Endothelial cell of umbilical vein (primary cell): Measurements from ENCODE around the gene ECE2. TPM values are rescaled to one million over a fixed set of nuclear protein-coding genes. Genes with fewer than 3 reads are reported as not detected.
"Not testable (repeated sequence)": the region's sequence is repeated elsewhere in the genome, so short reads cannot be mapped to it uniquely, and the experiment has no call there.

Experiments
- BruUV-seq: library from RNA; stranded (reverse); fragments of 400-500 nt; replicated peaks from 2 replicates; lab custom pipeline; 2021; lab: Mats Ljungman, UMichigan
- CTCF ChIA-PET: fragments of 300-600, 350-600 bp; sonication (Branson Sonifier 250); formaldehyde crosslinking; loops from one replicate; lab custom pipeline; 2021; ENCODE audit warnings: antibody characterized with exemption, inconsistent platforms; lab: Charles Lee
- POLR2A ChIA-PET: fragments of 300-600, 350-600 bp; sonication (Branson Sonifier 250); formaldehyde crosslinking; loops from one replicate; lab custom pipeline; 2021; ENCODE audit warnings: antibody characterized with exemption, inconsistent platforms; lab: Charles Lee
- DNase-seq: peaks from one replicate; pipeline ENCODE4 v3.0.0-alpha.2; 2011; ENCODE audit warnings: low read depth, low spot score
- FAIRE-seq: peaks from 2 replicates; lab custom pipeline; 2011; peaks lifted over from hg19 to GRCh38; lab: Jason Lieb, UNC
- H2AFZ ChIP-seq: 2 replicates; pipeline ENCODE4 v1.6.0; 2012; ENCODE audit warnings: low read depth, low read length, control low read depth, inconsistent platforms
- H3K27ac ChIP-seq: 2 replicates; pipeline ENCODE4 v1.5.1; 2011; ENCODE audit warnings: low read depth, mild to moderate bottlenecking, control low read depth, low read length, moderate library complexity; ENCODE audit not compliant: insufficient read depth
- H3K27me3 ChIP-seq, 2 experiments: 2 replicates each; pipeline versions ENCODE4 v1.6.0 to v1.6.1; 2011; ENCODE audit warnings: low read length in 2 of 2, mixed read lengths in 1 of 2; ENCODE audit not compliant: control insufficient read depth in 2 of 2, insufficient read depth in 2 of 2
- H3K36me3 ChIP-seq, 2 experiments: 2 replicates in 1 of 2; 3 replicates in 1 of 2; pipeline ENCODE4 v1.5.1; 2011; ENCODE audit warnings: low read length in 2 of 2, mild to moderate bottlenecking in 1 of 2, moderate library complexity in 1 of 2; ENCODE audit not compliant: control insufficient read depth in 2 of 2, insufficient read depth in 2 of 2; ENCODE audit errors: extremely low read depth in 1 of 2
- H3K4me1 ChIP-seq: 3 replicates; pipeline ENCODE4 v1.5.1; 2011; ENCODE audit warnings: mild to moderate bottlenecking, low read length; ENCODE audit not compliant: control insufficient read depth, insufficient read depth; ENCODE audit errors: extremely low read depth
- H3K4me2 ChIP-seq: 2 replicates; pipeline ENCODE4 v1.6.1; 2011; ENCODE audit warnings: low read length, control low read depth, mixed read lengths; ENCODE audit not compliant: insufficient read depth
- H3K4me3 ChIP-seq, 3 experiments: fragments of 200-600 bp in 1 of 3; sonication (generic), shearing (Covaris generic) in 1 of 3; replicated peaks in 1 of 3; 2 replicates each; pipeline ENCODE4 v1.5.1; 2011 to 2016; ENCODE audit warnings: control low read depth in 3 of 3, low read length in 3 of 3, mild to moderate bottlenecking in 2 of 3, inconsistent platforms in 1 of 3, low read depth in 1 of 3, moderate library complexity in 1 of 3; ENCODE audit not compliant: insufficient read depth in 1 of 3
- H3K79me2 ChIP-seq: 2 replicates; pipeline ENCODE4 v1.6.0; 2012; ENCODE audit warnings: low read length, inconsistent platforms; ENCODE audit not compliant: control insufficient read depth, insufficient read depth
- H3K9ac ChIP-seq: replicated peaks from 2 replicates; pipeline ENCODE3; 2011; ENCODE audit warnings: low read length, control low read depth; ENCODE audit not compliant: insufficient read depth; ENCODE audit errors: extremely low read depth
- H3K9me1 ChIP-seq: replicated peaks from 3 replicates; pipeline ENCODE4 v1.6.0; 2011; ENCODE audit warnings: mild to moderate bottlenecking, low read length; ENCODE audit not compliant: control insufficient read depth, insufficient read depth; ENCODE audit errors: extremely low read depth
- H3K9me3 ChIP-seq: replicated peaks from 2 replicates; pipeline ENCODE4 v1.5.1; 2012; ENCODE audit warnings: low read length, inconsistent platforms; ENCODE audit not compliant: control insufficient read depth, insufficient read depth
- H4K20me1 ChIP-seq: replicated peaks from 2 replicates; pipeline ENCODE3; 2011; ENCODE audit warnings: mild to moderate bottlenecking, low read length; ENCODE audit not compliant: control insufficient read depth, insufficient read depth; ENCODE audit errors: extremely low read depth
- EZH2 ChIP-seq: IDR thresholded peaks from 2 replicates; pipeline ENCODE4 v1.6.1; 2012; ENCODE audit warnings: borderline replicate concordance, low read depth, mild to moderate bottlenecking, moderate library complexity, low read length, inconsistent platforms; ENCODE audit not compliant: severe bottlenecking
- FOS ChIP-seq: IDR thresholded peaks from 2 replicates; pipeline ENCODE4 v1.6.1; 2011; ENCODE audit warnings: mild to moderate bottlenecking, low read length, moderate library complexity, borderline replicate concordance; ENCODE audit not compliant: insufficient read depth
- GATA2 ChIP-seq: IDR thresholded peaks from 2 replicates; pipeline ENCODE4 v1.7.0; 2011; ENCODE audit warnings: low read depth, mild to moderate bottlenecking, moderate library complexity, mixed read lengths, low read length; ENCODE audit not compliant: insufficient read length, insufficient read depth
- JUN ChIP-seq: IDR thresholded peaks from 2 replicates; pipeline ENCODE4 v1.6.1; 2011; ENCODE audit warnings: borderline replicate concordance, low read depth; ENCODE audit not compliant: insufficient read length, insufficient read depth
- MYC ChIP-seq: IDR thresholded peaks from one replicate; pipeline ENCODE4 v1.6.1; 2011; ENCODE audit warnings: mild to moderate bottlenecking, low read depth, low read length
- POLR2A ChIP-seq: IDR thresholded peaks from 2 replicates; pipeline ENCODE4 v1.6.1; 2012; ENCODE audit warnings: low read depth, mild to moderate bottlenecking, control low read depth, low read length
- POLR2AphosphoS5 ChIP-seq: IDR thresholded peaks from 2 replicates; pipeline ENCODE4 v1.6.1; 2012; ENCODE audit warnings: low read depth, mild to moderate bottlenecking, control low read depth, low read length, moderate library complexity; ENCODE audit not compliant: insufficient read depth
- dilution Hi-C: fragments of 300-500 bp; cut with MboI; formaldehyde crosslinking; loops from one replicate; pipeline ENCODE4 v1.15.0; 2019; ENCODE audit warnings: low sequenced_read_pairs; ENCODE audit not compliant: extremely low pct_ligation_motif_present
- intact Hi-C: fragments of 100-400 bp; cut with micrococcal nuclease; formaldehyde crosslinking; loops from one replicate; pipeline ENCODE4 v1.10.0; 2022
- polyA plus RNA-seq, 4 experiments: library from polyadenylated mRNA; depleted of rRNA in 3 of 4; stranded (reverse) in 3 of 4; unstranded in 1 of 4; fragments of >200 nt; gene quantifications; 2 replicates each; pipeline versions ENCODE4 v1.2.1 to v1.2.3, GENCODE V29; 2011 to 2012; ENCODE audit warnings: missing spikeins in 1 of 4
- total RNA-seq: library from RNA; stranded (reverse); gene quantifications from 2 replicates; pipeline ENCODE4 v1.2.3, GENCODE V29; 2021
- TF ChIP-seq, protein P1 (sequence below): IDR thresholded peaks from 2 replicates; pipeline ENCODE4 v1.6.1; 2011; ENCODE audit not compliant: insufficient read depth, insufficient read length
- TF ChIP-seq, protein P2 (sequence below), 2 donors: IDR thresholded peaks; 1 replicate in 1 of 2; 2 replicates in 1 of 2; pipeline ENCODE4 v1.5.1; 2011; ENCODE audit warnings: low read length in 2 of 2, mild to moderate bottlenecking in 2 of 2, moderate library complexity in 2 of 2, control low read depth in 1 of 2, inconsistent platforms in 1 of 2, low read depth in 1 of 2; ENCODE audit not compliant: insufficient read depth in 1 of 2; ENCODE audit errors: extremely low read depth in 1 of 2

The ECE2 gene
- total and polyA plus RNA-seq, 2 donors (not counting 3 experiments of a cell fraction or from before 2014, with no cell fraction given), result not detected

GRCh38 chr3:184262764-184263179 lies 13.1 kb upstream of the ECE2 start:
- Histone ChIP-seq H3K4me3 (no peak overlapping the region), H3K9me3 (no peaks in the 10 kb centered on the region), H3K9me1 (no peaks in the 10 kb centered on the region), H3K27me3 (peaks cover 26 to 36% of the 10 kb centered on the region in 2 experiments), H3K79me2 (no peaks in the 10 kb centered on the region), H3K36me3 (no peaks in the 10 kb centered on the region), H3K9ac (no peak overlapping the region), H2AFZ (no peak overlapping the region), H4K20me1 (no peaks in the 10 kb centered on the region), H3K4me2 (no peak overlapping the region), H3K27ac (no peak overlapping the region), H3K4me1 (peaks cover 13% of the 10 kb centered on the region)
- CTCF ChIA-PET, result interaction anchor here (1.7 kb wide), 1 partner anchor 35 kb away, joined by 6 read pairs; no protein-coding TSS in a partner anchor
- POLR2A ChIA-PET, result no interaction called here
- TF ChIP-seq GATA2, result no peak
- TF ChIP-seq, protein P1, sequence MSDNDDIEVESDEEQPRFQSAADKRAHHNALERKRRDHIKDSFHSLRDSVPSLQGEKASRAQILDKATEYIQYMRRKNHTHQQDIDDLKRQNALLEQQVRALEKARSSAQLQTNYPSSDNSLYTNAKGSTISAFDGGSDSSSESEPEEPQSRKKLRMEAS, result no peak
- no peak for TF ChIP-seq EZH2
- no peak for TF ChIP-seq FOS
- no peak for TF ChIP-seq MYC
- TF ChIP-seq POLR2A, result no peak
- TF ChIP-seq, protein P2, sequence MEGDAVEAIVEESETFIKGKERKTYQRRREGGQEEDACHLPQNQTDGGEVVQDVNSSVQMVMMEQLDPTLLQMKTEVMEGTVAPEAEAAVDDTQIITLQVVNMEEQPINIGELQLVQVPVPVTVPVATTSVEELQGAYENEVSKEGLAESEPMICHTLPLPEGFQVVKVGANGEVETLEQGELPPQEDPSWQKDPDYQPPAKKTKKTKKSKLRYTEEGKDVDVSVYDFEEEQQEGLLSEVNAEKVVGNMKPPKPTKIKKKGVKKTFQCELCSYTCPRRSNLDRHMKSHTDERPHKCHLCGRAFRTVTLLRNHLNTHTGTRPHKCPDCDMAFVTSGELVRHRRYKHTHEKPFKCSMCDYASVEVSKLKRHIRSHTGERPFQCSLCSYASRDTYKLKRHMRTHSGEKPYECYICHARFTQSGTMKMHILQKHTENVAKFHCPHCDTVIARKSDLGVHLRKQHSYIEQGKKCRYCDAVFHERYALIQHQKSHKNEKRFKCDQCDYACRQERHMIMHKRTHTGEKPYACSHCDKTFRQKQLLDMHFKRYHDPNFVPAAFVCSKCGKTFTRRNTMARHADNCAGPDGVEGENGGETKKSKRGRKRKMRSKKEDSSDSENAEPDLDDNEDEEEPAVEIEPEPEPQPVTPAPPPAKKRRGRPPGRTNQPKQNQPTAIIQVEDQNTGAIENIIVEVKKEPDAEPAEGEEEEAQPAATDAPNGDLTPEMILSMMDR (IDR thresholded peaks at IDR 0.05; ENCODE audit: extremely low read depth in 1 of 2, insufficient read depth in 1 of 2, low read depth in 1 of 2, low read length in 2 of 2), result no peak
- no peak for TF ChIP-seq POLR2AphosphoS5
- no peak for TF ChIP-seq JUN
- dilution Hi-C loops (no loop called here), intact Hi-C loops (no loop called here)
- FAIRE-seq, result no peak
- no TSS peak for BruUV-seq
- DNase-seq, result no peak

DNA sequence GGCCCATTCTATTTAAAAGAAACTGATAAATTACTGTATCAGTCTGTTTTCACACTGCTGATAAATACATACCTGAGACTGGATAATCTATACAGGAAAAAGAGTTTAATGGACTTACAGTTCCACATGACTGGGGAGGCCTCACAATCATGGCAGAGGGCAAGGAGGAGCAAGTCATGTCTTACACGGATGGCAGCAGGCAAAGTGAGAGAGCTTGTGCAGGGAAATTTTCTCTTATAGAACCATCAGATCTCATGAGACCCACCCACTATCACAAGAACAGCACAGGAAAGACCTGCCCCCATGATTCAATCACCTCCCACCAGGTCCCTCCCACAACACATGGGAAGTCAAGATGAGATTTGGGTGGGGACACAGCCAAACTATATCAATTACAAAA lies 8.6 kb upstream of the ECE2 start:
- H3K9me1 ChIP-seq, H3K4me3 ChIP-seq, H3K36me3 ChIP-seq, H3K79me2 ChIP-seq, BruUV-seq, CTCF ChIA-PET, POLR2A ChIA-PET, intact Hi-C loops, H4K20me1 ChIP-seq, DNase-seq, dilution Hi-C loops, H3K9ac ChIP-seq, FAIRE-seq, H3K4me1 ChIP-seq, H3K27ac ChIP-seq, H2AFZ ChIP-seq, H3K4me2 ChIP-seq, H3K9me3 ChIP-seq: not testable (repeated sequence)
- H3K27me3 ChIP-seq, result peaks cover 8 to 11% of the 10 kb centered on the region in 2 experiments
